Measurements from ENCODE around the gene FCRL6.

Gene FCRL6

DNA sequence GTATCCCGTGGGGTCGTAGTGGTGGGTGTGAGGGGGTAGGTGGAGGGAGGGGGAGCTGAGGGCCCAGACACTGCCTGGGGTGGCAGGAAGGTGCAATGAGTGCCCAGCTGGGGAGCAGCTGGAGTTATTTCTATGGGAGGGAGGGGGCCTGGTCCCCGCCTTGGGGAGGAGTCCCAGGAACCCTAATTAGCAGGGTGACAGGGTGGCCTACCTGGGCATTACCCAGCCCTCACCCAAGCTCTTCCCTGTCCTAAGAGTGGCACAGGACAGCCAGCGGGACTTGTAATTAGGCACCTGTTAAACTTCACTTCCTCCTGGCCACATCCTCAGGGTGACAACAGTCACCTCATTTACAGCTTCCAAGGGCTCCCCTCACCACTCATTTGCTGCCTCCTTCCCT is 60.4 kb downstream of the FCRL6 start, which contains the start of gene VSIG8:
Gene VSIG8, minus strand, starts transcription at position 101 of the 400 bp plus-strand sequence. CDS start 136 bp downstream, outside the sequence.
- DNase-seq (ENCODE audit: low read depth): no peak
- TF ChIP-seq, protein P1, sequence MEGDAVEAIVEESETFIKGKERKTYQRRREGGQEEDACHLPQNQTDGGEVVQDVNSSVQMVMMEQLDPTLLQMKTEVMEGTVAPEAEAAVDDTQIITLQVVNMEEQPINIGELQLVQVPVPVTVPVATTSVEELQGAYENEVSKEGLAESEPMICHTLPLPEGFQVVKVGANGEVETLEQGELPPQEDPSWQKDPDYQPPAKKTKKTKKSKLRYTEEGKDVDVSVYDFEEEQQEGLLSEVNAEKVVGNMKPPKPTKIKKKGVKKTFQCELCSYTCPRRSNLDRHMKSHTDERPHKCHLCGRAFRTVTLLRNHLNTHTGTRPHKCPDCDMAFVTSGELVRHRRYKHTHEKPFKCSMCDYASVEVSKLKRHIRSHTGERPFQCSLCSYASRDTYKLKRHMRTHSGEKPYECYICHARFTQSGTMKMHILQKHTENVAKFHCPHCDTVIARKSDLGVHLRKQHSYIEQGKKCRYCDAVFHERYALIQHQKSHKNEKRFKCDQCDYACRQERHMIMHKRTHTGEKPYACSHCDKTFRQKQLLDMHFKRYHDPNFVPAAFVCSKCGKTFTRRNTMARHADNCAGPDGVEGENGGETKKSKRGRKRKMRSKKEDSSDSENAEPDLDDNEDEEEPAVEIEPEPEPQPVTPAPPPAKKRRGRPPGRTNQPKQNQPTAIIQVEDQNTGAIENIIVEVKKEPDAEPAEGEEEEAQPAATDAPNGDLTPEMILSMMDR (IDR thresholded peaks at IDR 0.05; ENCODE audit: control insufficient read depth, insufficient read depth, low read depth, low read length, missing control alignments): no peak
- no peak within 1 kb of the TSS for H3K4me3 ChIP-seq (ENCODE audit: control insufficient read depth, low read depth, low read length)

DNA sequence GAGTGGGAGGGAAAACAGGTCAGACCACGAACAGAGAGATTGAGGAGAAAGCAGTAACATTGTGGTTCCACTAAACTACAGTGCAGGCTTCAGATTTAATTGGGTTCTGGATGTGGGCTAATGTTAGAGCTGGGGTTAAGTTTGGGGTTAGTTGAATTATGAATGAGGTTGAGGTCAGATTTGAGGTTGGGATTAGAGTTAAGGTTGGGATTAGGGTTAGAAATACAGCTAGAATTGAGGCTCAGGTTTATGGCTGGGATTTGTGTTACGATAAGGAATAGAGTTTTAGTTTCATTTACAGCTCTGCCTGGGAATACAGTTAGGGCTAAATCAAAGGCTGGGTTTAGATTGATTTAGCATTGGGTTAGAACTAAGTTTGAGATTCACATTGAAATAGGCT is 62.1 kb downstream of the FCRL6 start:
- TF ChIP-seq, protein P1 (IDR thresholded peaks at IDR 0.05; ENCODE audit: control insufficient read depth, insufficient read depth, low read depth, low read length, missing control alignments): no peak
- DNase-seq (ENCODE audit: low read depth): no peak
- no peak overlapping the region for H3K4me3 ChIP-seq (ENCODE audit: control insufficient read depth, low read depth, low read length)

Data from AG09309 (cell line).